Stimulated activated CD4-positive, alpha-beta T cell treated with anti-CD3 and anti-CD28 coated beads, TNF-alpha, amount 100 ng/mL, for 48 hours (primary cell): ENCODE results near the gene NHERF2.

ENCODE experiments used
- DNase-seq, 3 donors: peaks; one replicate each; pipeline ENCODE4 v3.0.0-alpha.2; 2020; ENCODE audit warnings: low read depth in 3 of 3

The NHERF2 gene

DNA sequence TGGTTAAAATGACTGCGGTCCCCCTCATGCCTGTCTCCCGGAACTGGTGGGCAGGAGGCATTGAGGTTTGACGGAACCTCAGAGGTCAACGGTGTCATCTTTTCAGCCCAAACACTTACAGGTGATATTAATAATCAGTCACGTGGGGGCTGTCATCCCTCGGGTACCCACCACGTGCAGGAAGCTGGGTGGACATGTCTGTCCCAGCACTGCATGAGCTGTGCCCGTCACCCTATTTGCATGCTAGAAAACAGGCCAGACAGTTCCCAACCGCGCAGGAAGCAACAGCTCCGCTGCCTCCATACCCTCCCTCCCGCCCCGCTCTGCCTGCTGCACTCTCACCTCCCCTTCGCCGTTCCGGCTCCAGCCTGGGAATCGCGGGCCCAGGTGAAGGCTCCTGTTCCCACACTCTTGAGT is 35.6 kb upstream of the NHERF2 start:
- DNase-seq = no peak

DNA sequence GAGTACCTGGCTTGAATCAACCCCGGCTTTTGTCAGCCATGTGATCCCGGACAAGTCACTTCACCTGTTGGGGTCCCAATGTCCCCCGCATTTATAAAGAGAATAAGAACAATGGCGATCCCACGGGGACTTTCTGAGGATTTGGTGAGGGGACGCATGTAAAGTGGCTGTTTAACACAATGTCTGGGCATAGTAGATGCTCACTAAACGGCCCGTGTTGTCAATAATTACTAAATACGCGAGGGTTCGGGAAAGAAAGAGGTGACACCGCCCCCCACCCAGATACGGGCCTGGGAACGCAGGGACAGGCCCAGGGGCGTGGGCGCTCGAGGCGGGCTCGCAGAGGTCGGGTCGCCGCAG is 35.1 kb upstream of the NHERF2 start:
- no peak for DNase-seq

DNA sequence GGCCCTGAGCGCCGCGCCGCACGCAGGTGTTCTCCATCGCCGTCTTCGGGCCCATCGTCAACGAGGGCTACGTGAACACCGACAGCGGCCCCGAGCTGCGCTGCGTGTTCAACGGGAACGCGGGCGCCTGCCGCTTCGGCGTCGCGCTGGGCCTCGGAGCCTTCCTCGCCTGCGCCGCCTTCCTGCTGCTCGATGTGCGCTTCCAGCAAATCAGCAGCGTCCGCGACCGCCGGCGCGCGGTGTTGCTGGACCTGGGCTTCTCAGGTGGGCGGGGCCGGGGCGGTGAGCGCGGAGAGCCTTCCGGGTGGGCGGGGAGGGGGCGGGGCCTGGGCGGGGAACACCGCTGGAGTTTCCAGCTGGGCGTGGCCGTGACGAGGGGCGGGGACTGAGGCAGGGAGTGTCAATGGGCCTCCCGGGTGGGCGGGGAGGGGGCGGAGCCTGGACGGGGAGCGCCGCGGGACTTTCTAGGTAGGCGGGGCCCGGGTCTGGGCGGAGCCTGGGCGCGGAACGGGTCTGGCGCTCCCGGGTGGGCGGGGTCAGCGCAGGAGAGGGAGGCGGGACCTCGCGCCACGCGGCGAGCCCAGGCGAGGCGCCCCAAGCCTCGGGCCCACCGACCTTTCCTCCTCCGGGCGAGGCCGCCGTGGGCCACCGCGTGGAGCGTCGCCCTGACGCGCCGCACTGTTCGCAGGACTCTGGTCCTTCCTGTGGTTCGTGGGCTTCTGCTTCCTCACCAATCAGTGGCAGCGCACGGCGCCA is 34.6 kb upstream of the NHERF2 start:
- peak; percentile 97 to 98 (median 97) for DNase-seq

DNA sequence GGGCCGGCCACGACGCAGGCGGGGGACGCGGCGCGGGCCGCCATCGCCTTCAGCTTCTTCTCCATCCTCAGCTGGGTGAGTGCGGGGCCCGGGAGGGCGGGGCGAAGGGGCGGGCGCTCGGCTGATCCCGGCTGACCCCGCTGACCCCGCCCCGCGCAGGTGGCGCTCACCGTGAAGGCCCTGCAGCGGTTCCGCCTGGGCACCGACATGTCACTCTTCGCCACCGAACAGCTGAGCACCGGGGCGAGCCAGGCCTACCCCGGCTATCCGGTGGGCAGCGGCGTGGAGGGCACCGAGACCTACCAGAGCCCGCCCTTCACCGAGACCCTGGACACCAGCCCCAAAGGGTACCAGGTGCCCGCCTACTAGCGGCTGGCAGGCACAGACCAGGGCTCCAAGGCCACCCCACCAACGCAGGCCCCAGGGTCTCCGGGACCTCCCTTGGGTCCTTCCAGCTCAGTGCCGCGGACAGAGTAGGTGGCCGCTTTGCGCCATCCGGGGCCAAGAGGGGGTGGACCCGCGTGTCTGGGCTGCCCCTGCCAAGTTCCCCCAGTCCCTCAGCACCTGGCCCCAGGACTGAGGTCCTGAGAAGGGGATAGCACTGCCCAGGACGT is 33.9 kb upstream of the NHERF2 start:
- no peak for DNase-seq

DNA sequence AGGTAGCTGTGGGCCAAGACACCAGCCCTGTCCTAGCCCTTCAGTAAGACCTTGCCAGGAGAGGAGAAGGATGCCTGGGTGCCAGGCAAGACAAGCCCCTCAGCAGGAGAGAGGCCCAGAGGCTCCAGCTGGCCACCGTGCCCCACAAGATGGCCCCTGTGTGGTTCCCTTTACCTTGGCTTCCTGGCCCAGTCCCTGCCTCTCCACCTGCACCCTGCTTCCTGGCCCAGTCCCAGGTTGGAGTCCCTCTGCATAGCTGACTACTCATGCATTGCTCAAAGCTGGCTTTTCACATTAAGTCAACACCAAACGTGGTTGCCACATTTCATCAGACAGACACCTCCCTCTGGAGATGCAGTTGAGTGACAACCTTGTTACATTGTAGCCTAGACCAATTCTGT is 33.0 kb upstream of the NHERF2 start:
- no peak for DNase-seq

DNA sequence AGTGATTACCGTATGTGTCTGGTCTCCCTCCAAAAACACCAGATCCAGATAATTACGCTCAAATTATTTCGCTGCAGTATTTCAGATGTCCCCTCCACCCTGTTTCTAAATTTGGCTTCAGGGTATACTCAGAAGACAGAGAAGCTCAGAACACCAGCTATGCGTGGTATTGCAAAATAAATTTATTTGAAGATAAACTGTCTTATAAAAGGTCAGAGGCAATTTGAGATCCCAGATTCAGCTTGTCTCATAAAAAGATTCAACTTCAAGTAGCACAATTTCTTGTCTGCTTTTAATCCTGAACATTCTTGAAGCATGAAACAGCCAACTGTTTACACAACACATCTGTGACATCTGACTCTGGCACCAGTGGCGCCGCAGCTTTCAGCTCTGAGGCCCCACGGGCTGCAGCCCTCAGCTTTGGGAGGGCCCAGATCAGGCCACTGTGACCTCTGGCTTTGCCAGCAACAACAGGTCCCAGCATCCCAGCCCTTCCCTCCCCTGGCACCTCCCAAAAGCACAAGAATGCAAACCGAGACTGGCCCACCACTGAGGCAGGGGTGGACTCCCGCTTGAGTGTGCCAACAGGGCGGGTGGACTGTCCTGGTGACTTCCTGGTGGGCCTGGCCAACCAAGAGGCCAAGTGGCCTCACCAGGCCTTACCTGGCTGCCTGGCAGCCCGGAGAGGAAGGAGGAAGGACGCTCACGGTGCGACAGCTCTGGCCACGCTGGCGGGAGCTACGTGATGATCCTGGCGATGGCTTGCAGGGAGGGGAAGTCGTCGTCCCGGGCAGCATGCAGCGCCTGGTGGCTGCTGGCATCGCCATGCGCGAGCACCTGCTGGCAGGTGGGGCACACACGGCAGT is 29.0 kb upstream of the NHERF2 start:
- no peak for DNase-seq

DNA sequence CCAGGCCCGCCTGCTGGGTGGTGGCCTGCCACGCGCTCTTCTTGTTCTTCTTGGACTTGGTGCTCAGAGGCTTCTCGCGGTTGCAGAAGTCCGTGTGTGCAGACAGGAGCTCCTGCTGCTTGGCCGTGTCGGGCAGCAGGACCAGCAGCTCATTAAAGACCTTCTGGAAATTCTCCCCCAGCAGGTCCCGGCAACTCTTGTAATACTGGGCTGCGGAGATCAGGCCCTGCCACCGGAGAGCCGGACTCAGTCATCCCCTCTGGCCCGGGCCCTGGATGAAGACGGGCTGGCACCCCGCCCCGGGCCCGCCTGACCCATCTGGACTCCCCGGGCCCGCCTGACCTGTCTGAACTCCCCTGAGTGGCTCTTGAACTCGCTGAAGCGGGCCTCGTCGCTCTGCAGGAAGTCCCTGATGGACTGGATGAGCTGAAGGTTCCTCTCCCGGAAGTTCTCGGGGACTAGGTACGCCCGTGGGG is 28.3 kb upstream of the NHERF2 start:
- no peak for DNase-seq

DNA sequence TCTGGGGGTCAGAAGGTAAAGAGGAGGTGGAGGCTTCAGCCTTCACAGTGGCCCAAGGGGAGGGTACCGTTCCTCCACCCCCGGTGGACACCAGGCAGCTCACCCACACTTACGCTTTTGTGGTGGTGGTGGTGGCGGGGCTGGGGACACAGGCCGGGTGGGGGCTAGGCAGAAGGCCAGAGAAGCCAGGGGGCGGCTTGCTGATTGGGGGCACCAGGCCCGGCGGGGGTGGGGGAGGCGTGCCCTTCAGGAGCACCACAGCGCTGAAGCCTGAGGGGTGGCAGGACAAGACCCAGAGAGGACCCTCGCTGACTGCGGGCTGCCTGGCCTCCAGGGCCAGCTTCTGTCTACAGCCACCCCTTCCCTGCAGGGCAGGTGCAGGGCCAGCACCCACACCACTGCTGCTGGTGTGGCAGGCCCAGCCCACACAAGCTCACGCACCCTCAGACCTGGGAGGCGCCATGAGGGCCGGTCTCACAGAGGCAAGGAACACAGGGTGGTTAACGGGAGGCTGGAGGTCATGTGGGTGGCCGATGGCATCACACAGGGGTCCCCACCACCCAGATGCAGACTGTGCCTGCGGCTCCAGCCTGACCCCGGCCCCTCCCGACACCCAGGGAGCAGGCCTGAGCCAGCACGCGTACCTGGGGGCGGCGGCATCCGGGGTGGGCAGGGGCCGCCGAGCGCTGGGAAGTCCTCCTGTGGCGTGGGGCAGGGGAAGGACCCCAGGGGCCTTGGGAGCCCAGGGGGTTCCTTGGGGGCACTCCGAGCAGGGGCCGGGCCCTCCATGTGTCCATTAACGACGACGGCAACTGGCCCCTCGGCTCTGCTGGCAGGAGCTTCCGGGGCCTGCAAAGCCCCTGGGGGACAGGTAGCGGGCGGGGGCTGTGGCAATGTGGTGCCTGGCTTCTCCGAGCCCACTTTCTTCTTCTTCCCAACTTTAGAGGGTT is 27.6 kb upstream of the NHERF2 start:
- DNase-seq = no peak

DNA sequence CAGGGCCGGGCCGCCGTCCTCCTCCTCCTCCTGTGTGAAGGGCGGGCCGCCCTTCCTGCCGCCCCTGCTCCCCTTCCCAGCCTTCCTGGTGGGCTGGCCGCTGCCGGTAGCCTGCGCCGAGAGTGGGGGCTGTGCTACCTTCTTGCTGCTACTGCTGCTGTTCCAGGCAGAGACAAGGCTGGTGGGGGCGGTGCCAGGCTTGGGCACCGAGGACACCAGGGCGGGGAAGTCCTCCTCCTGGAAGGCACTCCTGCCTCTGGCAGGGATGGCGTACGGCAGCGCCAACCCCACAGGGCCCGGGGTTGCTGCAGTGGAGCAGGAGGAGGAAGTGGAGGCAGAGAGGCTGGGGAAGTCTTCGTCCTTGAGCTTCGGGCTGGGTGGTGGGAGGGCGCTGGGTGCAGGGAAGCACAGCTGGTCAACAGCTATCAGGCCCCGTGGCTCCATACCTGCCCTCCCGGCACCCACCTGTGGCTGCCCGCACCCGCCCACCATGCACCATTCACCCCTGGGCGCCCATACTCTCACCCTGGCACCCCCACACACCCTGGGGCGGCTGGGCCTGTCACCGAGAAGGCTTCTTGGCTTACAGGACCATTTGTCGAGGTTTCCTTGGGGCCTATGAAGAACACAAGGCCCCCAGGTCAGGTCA is 26.7 kb upstream of the NHERF2 start:
- DNase-seq = no peak

DNA sequence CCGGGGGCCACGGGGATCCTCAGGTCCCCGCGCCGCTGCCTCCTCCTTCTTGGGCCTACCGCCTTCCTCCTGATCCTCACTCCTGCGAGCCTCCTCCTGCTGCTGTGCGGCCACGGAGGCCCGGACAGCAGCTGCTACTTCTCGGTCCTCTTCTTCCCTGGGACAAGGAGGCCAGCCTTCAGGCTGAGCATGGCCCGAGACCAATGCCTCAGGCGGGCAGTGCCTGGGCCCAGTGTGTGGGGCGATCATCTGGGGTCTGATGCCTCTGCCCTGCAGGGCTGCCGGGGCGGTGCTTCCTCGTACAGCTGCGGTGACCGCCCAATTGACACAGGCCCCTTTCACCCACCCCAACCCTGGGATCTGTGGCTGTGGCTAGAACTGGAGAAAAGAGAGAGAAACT is 25.7 kb upstream of the NHERF2 start:
- no peak for DNase-seq

DNA sequence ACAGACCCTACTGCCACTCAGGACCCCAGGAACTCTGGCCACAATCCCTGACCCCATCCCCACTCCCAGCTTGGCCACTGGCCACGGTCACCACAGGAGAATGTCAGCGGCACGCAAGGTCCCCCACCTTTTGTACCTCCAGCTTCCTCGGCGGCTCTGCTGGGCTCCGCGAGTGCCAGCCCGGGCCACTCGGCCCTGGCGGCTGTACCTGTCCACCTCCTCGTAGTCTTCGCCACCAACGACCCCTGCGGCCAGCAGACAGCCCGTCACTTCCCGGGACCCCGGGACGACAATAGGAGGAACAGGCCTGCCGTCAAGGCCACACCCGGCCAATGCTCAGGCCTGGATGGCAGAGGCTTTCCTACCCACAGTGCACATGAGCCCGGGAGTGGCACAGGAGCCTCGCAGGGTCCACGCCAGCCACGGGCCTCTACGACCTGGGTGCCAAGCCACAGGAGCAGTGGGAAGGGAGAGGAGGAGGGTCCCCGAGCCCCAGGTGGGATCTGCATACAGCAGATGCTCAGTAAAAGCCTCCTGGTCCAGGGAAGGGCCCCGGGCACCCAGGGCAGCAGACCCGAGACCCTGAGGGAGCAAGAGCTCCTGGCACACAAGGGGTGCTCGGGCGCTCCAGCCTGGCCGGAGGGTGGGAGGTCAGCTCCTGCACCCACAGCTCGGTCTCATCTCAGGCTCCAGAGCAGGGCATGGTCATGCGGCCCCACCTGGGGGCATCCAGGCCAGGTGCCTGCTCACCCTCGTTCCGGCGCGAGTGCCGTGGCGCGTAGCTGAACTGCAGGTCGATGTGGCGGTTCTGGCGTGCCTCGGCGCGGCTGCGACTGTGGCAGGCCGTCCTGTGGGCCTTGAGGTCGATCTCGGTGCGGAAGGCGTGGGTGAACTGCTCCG is 25.0 kb upstream of the NHERF2 start:
- DNase-seq = no peak

DNA sequence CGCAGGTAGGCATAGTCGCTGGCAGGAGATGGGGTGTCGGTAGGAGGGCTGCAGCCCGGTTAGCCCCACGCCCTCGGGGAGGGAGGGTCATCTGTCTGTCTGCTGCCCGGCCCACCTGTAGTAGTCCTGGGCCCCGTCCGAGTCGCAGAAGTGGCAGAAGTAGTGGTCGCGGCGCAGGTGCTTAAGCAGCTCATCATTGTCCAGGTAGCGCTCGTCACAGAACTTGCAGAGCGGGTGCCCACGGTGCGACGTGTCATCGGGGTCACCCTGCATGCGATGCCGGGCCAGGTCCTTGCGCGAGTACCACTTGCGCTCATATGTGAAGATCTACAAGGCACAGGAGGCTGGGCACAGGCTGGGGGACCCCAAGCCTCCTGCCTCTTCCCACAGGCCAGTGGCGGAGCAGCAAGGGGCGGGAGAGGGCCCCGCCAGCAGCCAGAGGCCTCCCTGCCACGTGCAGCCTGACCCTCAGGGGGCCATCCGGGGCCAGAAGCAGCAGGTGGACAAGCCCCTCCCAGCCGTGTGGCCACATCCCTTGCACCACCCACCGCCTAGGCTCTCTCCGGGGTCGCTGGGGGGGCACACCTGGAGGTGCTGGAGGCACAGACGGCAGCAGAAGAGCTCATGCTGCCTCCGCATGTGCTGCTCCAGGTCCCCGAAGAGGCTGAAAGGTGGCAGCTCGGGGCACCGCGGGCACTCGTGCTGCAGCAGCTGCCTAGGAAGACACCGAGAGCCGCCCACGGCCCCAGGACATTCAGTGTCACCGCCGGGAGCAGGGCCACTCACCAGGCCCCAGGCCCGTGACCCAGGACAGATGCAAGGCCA is 24.1 kb upstream of the NHERF2 start:
- DNase-seq = no peak

DNA sequence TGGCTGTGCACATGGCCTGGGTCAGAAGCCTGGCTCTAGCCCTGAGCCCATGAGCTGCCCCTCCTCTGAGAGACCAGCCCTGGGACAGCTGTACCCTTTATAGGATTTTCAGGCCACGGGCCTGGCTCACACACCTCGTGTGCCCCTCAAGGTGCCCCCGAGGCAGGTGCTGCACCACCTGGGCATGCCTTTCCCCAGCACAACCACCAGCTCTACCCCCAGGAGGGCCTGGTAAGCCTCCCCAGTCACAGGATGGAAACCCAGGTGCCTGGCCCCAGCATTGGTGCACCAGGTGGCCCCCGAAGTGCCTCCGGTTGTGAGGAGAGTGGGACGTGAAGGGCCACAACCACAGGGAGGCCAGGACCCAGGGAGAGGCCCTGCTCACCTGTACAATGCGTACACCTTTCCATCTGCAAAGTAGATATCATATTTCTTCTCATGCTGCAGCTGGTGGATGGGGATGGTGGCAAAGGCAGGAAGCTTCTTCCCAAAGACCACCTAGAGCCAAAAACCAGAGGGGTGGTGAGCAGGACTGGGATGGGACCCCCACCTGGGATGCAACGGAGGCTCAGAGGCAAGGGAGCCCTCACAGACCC is 23.4 kb upstream of the NHERF2 start:
- no peak for DNase-seq

DNA sequence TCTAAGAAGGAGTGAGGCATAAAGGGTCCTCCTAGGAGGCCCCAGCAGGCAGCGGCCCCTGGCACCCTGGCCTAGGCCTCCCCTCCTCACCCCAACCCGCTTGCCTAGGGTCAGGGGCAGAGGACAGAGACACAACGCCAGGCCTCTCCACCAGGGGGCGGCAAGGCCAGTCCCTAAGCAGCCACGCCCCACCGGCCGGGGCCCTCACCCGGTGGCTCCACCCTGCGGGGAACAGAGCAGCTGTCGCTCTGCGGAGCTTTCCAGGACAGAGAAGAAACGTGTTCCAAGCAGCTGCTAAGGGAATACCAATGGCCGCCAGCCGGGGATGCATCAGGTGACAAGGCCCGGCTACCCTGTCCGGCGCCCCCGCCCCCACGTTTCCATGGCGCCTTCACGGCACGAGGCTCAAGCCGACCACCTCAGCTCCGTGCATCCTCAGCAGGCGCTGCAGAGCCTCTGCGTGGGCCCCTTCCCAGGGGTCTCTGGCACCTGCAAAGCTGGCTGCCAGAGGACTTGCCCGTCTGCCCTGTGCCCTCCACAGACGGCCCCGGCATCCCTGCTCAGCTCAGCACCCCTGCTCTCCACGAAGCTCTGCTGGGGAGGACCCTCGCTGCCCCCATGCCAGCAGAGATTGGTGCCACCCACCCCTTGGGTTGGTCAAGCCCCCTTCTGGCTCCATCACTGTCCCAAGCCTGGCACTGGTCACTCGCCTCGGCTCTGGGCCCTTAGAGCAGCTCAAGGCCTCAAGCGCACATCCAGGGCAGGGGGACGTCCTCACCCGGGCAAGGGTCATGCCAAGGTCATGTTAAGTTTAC is 22.7 kb upstream of the NHERF2 start:
- peak; percentile 82 to 93 (median 84) for DNase-seq

DNA sequence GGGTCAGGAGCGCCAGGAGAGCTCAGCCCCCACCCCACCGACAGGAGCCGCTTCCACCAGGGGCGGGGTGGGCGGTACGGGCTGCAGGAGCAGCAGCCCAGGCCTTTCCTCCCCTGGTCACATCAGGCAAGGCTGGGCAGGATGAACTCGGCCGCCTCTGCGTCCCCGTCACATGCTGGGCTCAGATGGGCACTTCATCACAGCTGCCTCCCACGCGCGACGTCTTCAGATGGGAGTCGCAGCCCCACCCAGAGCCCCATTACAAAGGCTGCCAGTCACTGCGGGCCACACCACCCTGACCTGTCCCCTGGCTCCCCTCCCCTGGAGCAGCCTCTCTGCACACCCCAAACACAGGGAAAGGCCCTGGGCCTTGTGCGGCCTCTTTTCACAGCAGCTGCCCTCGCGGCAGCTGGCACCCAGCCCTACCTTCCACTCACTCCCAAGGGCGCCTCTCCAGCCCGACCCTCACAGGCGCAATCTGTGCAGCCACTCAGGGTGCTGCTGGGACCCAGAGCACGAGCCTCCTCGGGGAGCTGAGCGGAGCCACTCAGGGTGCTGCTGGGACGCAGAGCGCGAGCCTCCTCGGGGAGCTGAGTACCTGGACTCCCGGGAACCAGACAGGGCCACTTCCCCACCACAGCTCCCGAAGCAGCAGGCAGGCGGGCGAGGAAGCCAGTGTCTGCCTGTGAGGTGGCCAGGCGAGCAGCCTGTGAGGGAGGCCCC is 21.7 kb upstream of the NHERF2 start:
- no peak for DNase-seq

DNA sequence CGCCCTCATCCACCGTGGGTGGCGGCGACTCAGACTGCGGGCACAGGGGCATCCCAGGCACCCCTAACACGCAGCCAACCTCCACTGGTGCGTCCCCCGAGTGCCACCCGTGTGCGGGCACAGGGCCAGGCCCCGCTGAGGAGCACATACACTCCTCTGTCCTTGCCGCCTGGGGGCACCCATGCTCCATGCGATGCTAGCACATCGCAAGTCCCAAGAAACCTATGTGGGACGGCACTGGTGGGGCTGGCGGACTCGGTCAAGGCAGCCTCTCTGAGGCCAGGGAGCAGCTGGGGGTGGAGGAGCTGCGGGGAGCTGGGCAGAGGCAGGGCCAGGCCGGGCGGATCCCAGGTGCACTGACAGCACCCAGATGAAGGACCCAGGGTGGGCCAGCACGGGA is 21.1 kb upstream of the NHERF2 start:
- DNase-seq = no peak

DNA sequence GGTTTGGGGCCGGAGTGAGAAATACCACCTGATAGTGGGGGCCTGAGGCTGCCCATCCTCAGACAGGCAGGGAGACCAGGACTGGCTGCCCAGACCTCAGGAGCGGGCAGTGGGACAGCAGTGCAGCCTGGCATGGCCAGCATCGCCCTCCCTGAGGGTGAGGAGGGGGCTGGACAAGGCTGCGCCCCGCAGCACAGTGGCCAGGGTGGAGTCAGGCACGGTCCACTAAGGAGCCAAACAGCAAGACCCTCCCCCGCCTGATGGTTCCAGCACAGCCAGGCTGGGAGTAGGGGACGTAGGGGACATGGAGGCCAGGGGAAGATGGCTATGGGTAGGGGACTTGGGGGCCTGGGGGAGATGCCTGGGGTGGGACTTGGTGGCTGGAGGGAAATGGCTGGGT is 20.4 kb upstream of the NHERF2 start:
- DNase-seq = no peak
